H1 (cell line): ENCODE results near the gene SOX15. TPM values are rescaled to one million over a fixed set of nuclear protein-coding genes. Genes with fewer than 3 reads are reported as not detected.

Experiments used
- CTCF ChIA-PET: fragments of 300-600 bp; sonication (Branson Sonifier 250); formaldehyde crosslinking; loops from one replicate; lab custom pipeline; 2021; ENCODE audit not compliant: partially characterized antibody; lab: Charles Lee
- POLR2A ChIA-PET: fragments of 300-600 bp; sonication (Branson Sonifier 250); formaldehyde crosslinking; loops from one replicate; lab custom pipeline; 2021; ENCODE audit warnings: inconsistent platforms; ENCODE audit not compliant: partially characterized antibody; lab: Charles Lee
- DNase-seq, 2 experiments: peaks; one replicate each; pipeline versions ENCODE4 v3.0.0 to v3.0.0-alpha.2; 2010 to 2022; ENCODE audit warnings: low spot score in 2 of 2, low read depth in 1 of 2, mixed read lengths in 1 of 2
- FAIRE-seq: peaks from 2 replicates; lab custom pipeline; 2011; peaks lifted over from hg19 to GRCh38; lab: Jason Lieb, UNC
- H2AFZ ChIP-seq: 2 replicates; pipeline ENCODE4 v1.8.1; 2012; ENCODE audit warnings: low read length, inconsistent platforms
- H2AK5ac ChIP-seq: 2 replicates; pipeline ENCODE4 v1.6.1; 2013; ENCODE audit warnings: low read depth, low read length
- H2BK120ac ChIP-seq: replicated peaks from 2 replicates; pipeline ENCODE3; 2013; ENCODE audit warnings: low read depth, low read length, inconsistent platforms
- H2BK12ac ChIP-seq: 2 replicates; pipeline ENCODE4 v1.6.1; 2013; ENCODE audit warnings: low read depth, low read length
- H2BK15ac ChIP-seq: 2 replicates; pipeline ENCODE4 v1.6.1; 2013; ENCODE audit warnings: low read length
- H2BK20ac ChIP-seq: 2 replicates; pipeline ENCODE4 v1.6.1; 2013; ENCODE audit warnings: low read length
- H2BK5ac ChIP-seq: 2 replicates; pipeline ENCODE4 v1.6.1; 2013; ENCODE audit warnings: low read depth, low read length
- H3K14ac ChIP-seq: 2 replicates; pipeline ENCODE4 v1.6.1; 2013; ENCODE audit warnings: inconsistent platforms; ENCODE audit not compliant: insufficient read length
- H3K18ac ChIP-seq: 2 replicates; pipeline ENCODE4 v1.6.1; 2013; ENCODE audit warnings: low read length; ENCODE audit errors: extremely low read depth
- H3K23ac ChIP-seq: 2 replicates; pipeline ENCODE4 v1.6.1; 2013; ENCODE audit warnings: inconsistent platforms; ENCODE audit not compliant: insufficient read length
- H3K23me2 ChIP-seq: 2 replicates; pipeline ENCODE4 v1.6.1; 2013; ENCODE audit warnings: low read depth, low read length
- H3K27ac ChIP-seq: 2 replicates; pipeline ENCODE4 v1.6.1; 2011; ENCODE audit warnings: low read depth, low read length, inconsistent platforms
- H3K27me3 ChIP-seq, 4 experiments: replicated peaks in 1 of 4; 1 replicate in 1 of 4; 2 replicates in 3 of 4; pipeline versions ENCODE4 v1.6.1 to v1.8.1; 2011 to 2013; ENCODE audit warnings: low read length in 3 of 4, mild to moderate bottlenecking in 3 of 4, inconsistent platforms in 2 of 4, mixed read lengths in 2 of 4, moderate library complexity in 1 of 4; ENCODE audit not compliant: control insufficient read depth in 3 of 4, insufficient read depth in 3 of 4; ENCODE audit errors: extremely low read depth in 1 of 4
- H3K36me3 ChIP-seq, 4 experiments: 2 replicates each; pipeline versions ENCODE4 v1.6.1 to v1.8.1; 2011 to 2013; ENCODE audit warnings: mild to moderate bottlenecking in 4 of 4, low read length in 3 of 4, moderate library complexity in 2 of 4, control low read depth in 1 of 4, inconsistent platforms in 1 of 4; ENCODE audit not compliant: insufficient read depth in 4 of 4, control insufficient read depth in 2 of 4
- H3K4ac ChIP-seq: replicated peaks from 2 replicates; pipeline ENCODE3; 2013; ENCODE audit warnings: low read length, low read depth, mixed read lengths, inconsistent platforms; ENCODE audit not compliant: insufficient read length
- H3K4me1 ChIP-seq, 4 experiments: replicated peaks in 1 of 4; 1 replicate in 1 of 4; 2 replicates in 3 of 4; pipeline versions ENCODE4 v1.6.1 to v1.8.1; 2011 to 2013; ENCODE audit warnings: low read length in 3 of 4, inconsistent platforms in 2 of 4, mixed read lengths in 1 of 4; ENCODE audit not compliant: insufficient read depth in 4 of 4, control insufficient read depth in 3 of 4
- H3K4me2 ChIP-seq, 2 experiments: 2 replicates each; pipeline versions ENCODE4 v1.6.1 to v1.8.1; 2011 to 2013; ENCODE audit warnings: low read depth in 2 of 2, low read length in 2 of 2, control low read depth in 1 of 2, inconsistent platforms in 1 of 2, mild to moderate bottlenecking in 1 of 2; ENCODE audit not compliant: insufficient read depth in 1 of 2
- H3K4me3 ChIP-seq, 4 experiments: fragments of 200-600, 300-600 bp in 1 of 4; sonication (generic), shearing (Covaris generic), sonication (Bioruptor Twin) in 1 of 4; 2 replicates each; pipeline versions ENCODE4 v1.5.1 to v1.8.1; 2011 to 2016; ENCODE audit warnings: low read length in 4 of 4, low read depth in 3 of 4, control low read depth in 2 of 4, inconsistent platforms in 2 of 4, mild to moderate bottlenecking in 2 of 4, mixed read lengths in 1 of 4, moderate library complexity in 1 of 4; ENCODE audit not compliant: insufficient read depth in 2 of 4; ENCODE audit errors: extremely low read depth in 1 of 4
- H3K56ac ChIP-seq: replicated peaks from 2 replicates; pipeline ENCODE3; 2013; ENCODE audit warnings: low read depth, mild to moderate bottlenecking, mixed read lengths, low read length, inconsistent platforms; ENCODE audit not compliant: insufficient read length
- H3K79me1 ChIP-seq: 2 replicates; pipeline ENCODE4 v1.6.1; 2013; ENCODE audit warnings: low read depth, low read length, control low read depth
- H3K79me2 ChIP-seq, 2 experiments: 2 replicates each; pipeline versions ENCODE4 v1.6.1 to v1.8.1; 2012 to 2013; ENCODE audit warnings: low read length in 2 of 2, mild to moderate bottlenecking in 2 of 2, inconsistent platforms in 1 of 2; ENCODE audit not compliant: insufficient read depth in 2 of 2, control insufficient read depth in 1 of 2
- H3K9ac ChIP-seq, 4 experiments: replicated peaks in 1 of 4; 1 replicate in 1 of 4; 2 replicates in 3 of 4; pipeline versions ENCODE4 v1.6.1 to v1.8.1; 2011 to 2013; ENCODE audit warnings: low read depth in 3 of 4, low read length in 3 of 4, control low read depth in 2 of 4, mild to moderate bottlenecking in 2 of 4, moderate library complexity in 2 of 4, inconsistent platforms in 1 of 4; ENCODE audit errors: extremely low read depth in 1 of 4
- H3K9me3 ChIP-seq, 2 experiments: 2 replicates each; pipeline versions ENCODE4 v1.6.1 to v1.8.1; 2012 to 2013; ENCODE audit warnings: mild to moderate bottlenecking in 2 of 2, moderate library complexity in 2 of 2, control low read depth in 1 of 2, inconsistent platforms in 1 of 2, low read depth in 1 of 2, low read length in 1 of 2, mixed read lengths in 1 of 2; ENCODE audit not compliant: insufficient read depth in 2 of 2
- H4K20me1 ChIP-seq, 2 experiments: replicated peaks in 1 of 2; 2 replicates each; pipeline versions ENCODE3 to v1.8.1; 2011 to 2013; ENCODE audit warnings: inconsistent platforms in 2 of 2, low read length in 2 of 2, mild to moderate bottlenecking in 1 of 2; ENCODE audit not compliant: insufficient read depth in 2 of 2, control insufficient read depth in 1 of 2
- H4K5ac ChIP-seq: 2 replicates; pipeline ENCODE4 v1.6.1; 2013; ENCODE audit warnings: low read length, low read depth, mixed read lengths, inconsistent platforms; ENCODE audit not compliant: insufficient read length
- H4K8ac ChIP-seq: 2 replicates; pipeline ENCODE4 v1.8.0; 2013; ENCODE audit warnings: mild to moderate bottlenecking, moderate library complexity, low read length, inconsistent platforms; ENCODE audit not compliant: insufficient read depth; ENCODE audit errors: extremely low read depth
- H4K91ac ChIP-seq: replicated peaks from 2 replicates; pipeline ENCODE3; 2013; ENCODE audit warnings: low read length, mixed read lengths, inconsistent platforms; ENCODE audit not compliant: insufficient read length
- ASH2L ChIP-seq: fragments of 200-600, 300-600 bp; sonication (generic); IDR thresholded peaks from one replicate; pipeline ENCODE4 v1.7.1; 2017; ENCODE audit warnings: low read length
- EGR1 ChIP-seq: IDR thresholded peaks from 2 replicates; pipeline ENCODE4 v1.6.1; 2011; ENCODE audit warnings: low read depth, low read length, borderline replicate concordance
- JUND ChIP-seq: IDR thresholded peaks from 2 replicates; pipeline ENCODE4 v1.6.1; 2011; ENCODE audit warnings: mild to moderate bottlenecking, improper control_type of control experiment, low read length
- KDM1A ChIP-seq: fragments of 200-600, 300-600 bp; sonication (generic); IDR thresholded peaks from 2 replicates; pipeline ENCODE4 v1.7.1; 2016; ENCODE audit warnings: mild to moderate bottlenecking, low read length, borderline replicate concordance
- POLR2A ChIP-seq, 2 experiments: IDR thresholded peaks; 1 replicate in 1 of 2; 2 replicates in 1 of 2; pipeline ENCODE4 v1.6.1; 2011; ENCODE audit warnings: low read depth in 2 of 2, low read length in 2 of 2, mild to moderate bottlenecking in 2 of 2; ENCODE audit errors: control extremely low read depth in 1 of 2
- POLR2AphosphoS5 ChIP-seq: IDR thresholded peaks from 2 replicates; pipeline ENCODE4 v1.6.1; 2011; ENCODE audit warnings: low read depth, low read length
- SIX5 ChIP-seq: IDR thresholded peaks from 2 replicates; pipeline ENCODE4 v1.6.1; 2011; ENCODE audit warnings: mild to moderate bottlenecking, low read depth, low read length
- SP1 ChIP-seq: IDR thresholded peaks from 2 replicates; pipeline ENCODE4 v1.6.1; 2011; ENCODE audit warnings: low read depth, low read length
- TAF1 ChIP-seq: IDR thresholded peaks from 2 replicates; pipeline ENCODE4 v1.6.1; 2011; ENCODE audit warnings: mild to moderate bottlenecking, low read depth, low read length
- TBP ChIP-seq: IDR thresholded peaks from 2 replicates; pipeline ENCODE4 v1.6.1; 2011; ENCODE audit warnings: low read depth, low read length, improper control_type of control experiment
- TEAD4 ChIP-seq: IDR thresholded peaks from 2 replicates; pipeline ENCODE4 v1.6.1; 2012; ENCODE audit warnings: low read depth, low read length, inconsistent platforms, mixed read lengths
- YY1 ChIP-seq: IDR thresholded peaks from 2 replicates; pipeline ENCODE4 v1.6.1; 2011; ENCODE audit warnings: low read depth, mild to moderate bottlenecking, low read length
- WGBS, 2 experiments: shearing (Covaris generic) in 1 of 2; methylation state at CpG; one replicate each; pipeline versions ENCODE4 v1.1.6 to v1.1.7; 2013 to 2015; ENCODE audit warnings: low lambda C conversion rate in 2 of 2, mixed read lengths in 2 of 2, inconsistent platforms in 1 of 2, low coverage in 1 of 2, missing lambda C conversion rate in 1 of 2; ENCODE audit not compliant: insufficient replicate concordance in 2 of 2, insufficient coverage in 1 of 2, insufficient read length in 1 of 2; ENCODE audit errors: extremely low coverage in 1 of 2, missing lambda C conversion rate in 1 of 2; 5-methylcytosine and 5-hydroxymethylcytosine counted together
- polyA plus RNA-seq, 7 experiments: library from polyadenylated mRNA; depleted of rRNA in 3 of 7; stranded (reverse) in 5 of 7; unstranded in 2 of 7; fragments of >200 nt in 5 of 7; fragments of 200-250 nt in 2 of 7; gene quantifications; 1 replicate in 5 of 7; 2 replicates in 1 of 7; 4 replicates in 1 of 7; pipeline versions ENCODE4 v1.2.1 to v1.2.3, GENCODE V29; 2011 to 2013; ENCODE audit warnings: missing spikeins in 2 of 7, mixed read lengths in 2 of 7
- total RNA-seq: library from RNA; stranded (reverse); fragmentation: NEBNext Ultra II Directional; extraction: Animal tissue kit (Norgen Biotek cat#: 25700); gene quantifications from 2 replicates; pipeline ENCODE4 v1.2.1, GENCODE V29; 2021

The SOX15 gene
- total and polyA plus RNA-seq, 2 of the 8 experiments (the other 6 are each of a cell fraction or from before 2014, with no cell fraction given) = 14.3 to 26.8 TPM

DNA sequence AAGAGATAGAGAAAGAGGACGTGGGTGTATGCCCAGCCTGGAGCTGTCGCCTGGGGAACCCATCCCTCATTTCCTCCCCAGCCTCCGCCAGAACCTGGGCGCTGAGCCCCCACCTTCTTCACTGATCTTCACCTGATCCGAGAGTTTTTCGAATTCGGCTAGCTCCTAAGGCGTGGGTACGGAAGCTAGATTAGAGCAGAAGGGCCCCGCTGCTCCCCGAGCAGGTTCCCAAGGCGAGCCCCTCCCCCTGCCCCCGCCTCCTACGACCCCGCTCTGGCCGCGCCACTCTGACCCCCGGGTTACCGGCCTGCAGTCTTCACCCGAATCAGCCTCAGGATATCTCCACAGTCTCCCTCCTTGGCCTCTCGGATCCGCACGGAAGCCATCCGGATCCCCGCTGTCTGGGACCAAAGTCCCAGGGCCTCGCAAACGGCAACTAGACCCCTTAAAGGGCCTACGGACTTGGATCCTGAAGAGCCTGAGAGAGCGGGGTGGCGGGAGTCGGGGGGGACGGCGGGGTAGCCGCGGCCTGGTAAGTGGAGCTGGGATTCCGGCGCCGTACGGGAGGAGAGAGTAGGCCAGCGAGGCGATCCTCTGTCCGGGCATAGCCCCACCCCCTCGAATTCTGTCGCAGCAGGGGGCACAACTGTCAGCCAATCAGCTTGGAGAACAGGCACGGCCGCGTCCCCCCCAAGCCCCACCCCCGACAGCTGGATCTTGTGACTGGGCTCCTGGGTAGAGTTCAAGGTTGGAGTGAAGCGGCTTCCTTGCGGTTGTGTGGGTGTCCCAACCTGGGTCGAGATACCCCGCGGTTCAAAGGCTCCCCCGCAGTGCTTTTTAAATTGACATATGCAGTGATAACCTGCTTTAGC lies 37.6 kb upstream of the SOX15 start, which contains the start of gene SAT2:
Gene SAT2 (minus strand): TSS at position 572 of the 872 bp plus-strand sequence. CDS start 186 bp downstream, at position 386.
- Histone ChIP-seq H2BK5ac (no peak within 1 kb of the TSS; the same call in 1 of the 2 replicates), H3K9ac (peak within 1 kb of the TSS; percentile 64 to 89 (median 78); a peak in 6 of 7 replicates), H2BK12ac (0 out of 2 replicates have a peak within 1 kb of the TSS, but pooled peaks have one; percentile 90), H2BK20ac (no peak within 1 kb of the TSS), H3K23me2 (peaks cover 8% of the 10 kb centered on the region), H4K8ac (peak within 1 kb of the TSS; percentile 69; the same call in 1 of the 2 replicates), H3K56ac (peak within 1 kb of the TSS; percentile 83), H3K36me3 (peaks cover 0 to 4% (median 0%) of the 10 kb centered on the region in 4 experiments; a peak in 1 of 8 replicates), H4K20me1 (no peaks in the 10 kb centered on the region), H3K4ac (peak within 1 kb of the TSS; percentile 60), H3K27me3 (no peaks in the 10 kb centered on the region), H3K18ac (peak within 1 kb of the TSS; percentile 87), H2AFZ (no peak within 1 kb of the TSS; the same call in 1 of the 2 replicates), H2BK15ac (peak within 1 kb of the TSS; percentile 61; the same call in 1 of the 2 replicates), H3K79me2 (peaks cover 0 to 3% of the 10 kb centered on the region in 2 experiments; a peak in 1 of 4 replicates), H3K14ac (no peak within 1 kb of the TSS), H3K4me1 (peaks cover 2 to 10% (median 4%) of the 10 kb centered on the region in 4 experiments; a peak in 5 of 7 replicates), H3K79me1 (peaks cover 2% of the 10 kb centered on the region; the same call in 1 of the 2 replicates), H3K4me2 (peak within 1 kb of the TSS; percentile 72 to 77), H3K4me3 (peak within 1 kb of the TSS; percentile 72 to 98 (median 76)), H3K27ac (peak within 1 kb of the TSS; percentile 16; the same call in 1 of the 2 replicates), H2AK5ac (no peak within 1 kb of the TSS), H3K23ac (no peak within 1 kb of the TSS), H4K5ac (peak within 1 kb of the TSS; percentile 79), H4K91ac (peak within 1 kb of the TSS; percentile 80), H3K9me3 (no peaks in the 10 kb centered on the region), H2BK120ac (no peak within 1 kb of the TSS)
- FAIRE-seq (no peak), DNase-seq (peak; percentile 87 to 100)
- ChIA-PET CTCF (interaction anchor here (0.6 to 3.7 kb wide), 20 partner anchors 9 to 124 kb away, joined by 3 to 23 read pairs (median 4); partner anchors contain the start of genes EFNB3, FXR2, TP53 and WRAP53), POLR2A (interaction anchor here (0.7 to 79.4 kb wide), 19 partner anchors 9 to 104 kb away, joined by 3 to 2272 read pairs (median 4); partner anchors contain the start of genes ATP1B2, CD68, EFNB3 and FXR2)
- 1% methylated on average over 27 of the region's 54 CpGs; no CpG with 5 or more reads in 1 of the 2 experiments for WGBS, 2 experiments
- TF ChIP-seq ASH2L (peak; percentile 72), POLR2A (IDR thresholded peaks at IDR 0.05; ENCODE audit: control extremely low read depth in 1 of 2, low read depth in 2 of 2, low read length in 2 of 2) (peak in 1 of 2 experiments; percentile 75; a peak in 2 of 3 replicates), TEAD4 (peak; percentile 82), TAF1 (peak; percentile 79), SP1 (peak; percentile 76; the same call in 1 of the 2 replicates), JUND (no peak), KDM1A (peak; percentile 32), YY1 (0 out of 2 replicates have a peak, but pooled peaks have one; percentile 2), TBP (peak; percentile 47; the same call in 1 of the 2 replicates), SIX5 (no peak), POLR2AphosphoS5 (peak; percentile 72; the same call in 1 of the 2 replicates), EGR1 (peak; percentile 50; the same call in 1 of the 2 replicates)
